HG03460 (cell line): ENCODE measurements around the gene TMEM184A.
"Not testable (repeated sequence)": the region's sequence is repeated elsewhere in the genome, so short reads cannot be mapped to it uniquely, and the experiment has no call there.

ENCODE experiments used
- ATAC-seq: cut with Tn5 transposase; IDR thresholded peaks from one replicate; pipeline ENCODE4 v1.9.1; 2021; ENCODE audit not compliant: unreplicated experiment

The TMEM184A gene

DNA sequence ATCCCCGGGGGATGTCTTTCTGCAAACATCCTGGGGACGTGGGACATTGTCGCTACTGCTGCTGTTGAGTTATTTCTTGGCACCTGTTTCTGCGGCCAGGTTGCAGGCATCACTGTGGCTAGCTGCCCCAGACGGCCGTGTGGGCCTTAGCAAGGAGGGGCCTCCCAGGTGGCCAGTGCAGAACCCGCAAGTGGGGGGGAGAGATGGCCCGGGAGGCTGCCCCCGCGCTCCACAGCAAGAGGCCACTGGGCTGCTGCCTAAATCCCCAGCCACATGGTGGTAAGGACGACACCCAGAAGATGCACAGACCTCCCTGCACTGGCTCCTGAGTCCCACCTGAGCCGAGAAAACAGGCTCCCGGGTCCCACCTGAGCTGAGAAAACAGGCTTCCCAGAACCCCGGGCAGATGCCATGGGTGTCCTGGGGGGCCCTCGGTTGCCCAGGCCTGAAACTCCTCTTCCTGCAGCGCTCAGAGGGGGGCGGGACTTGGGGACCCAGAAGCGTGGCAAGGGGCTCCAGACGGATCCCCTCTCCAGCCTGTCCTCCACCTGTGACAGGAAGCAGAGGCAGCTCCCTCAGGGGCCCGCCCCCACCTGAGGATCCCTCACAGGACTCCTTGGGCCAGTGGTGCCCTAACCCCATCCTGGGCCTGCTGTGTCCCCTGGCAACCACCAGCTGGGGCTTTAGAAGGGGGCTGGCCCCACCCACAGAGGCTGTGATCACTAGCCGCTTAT is 26.5 kb downstream of the TMEM184A start:
- no peak for ATAC-seq

DNA sequence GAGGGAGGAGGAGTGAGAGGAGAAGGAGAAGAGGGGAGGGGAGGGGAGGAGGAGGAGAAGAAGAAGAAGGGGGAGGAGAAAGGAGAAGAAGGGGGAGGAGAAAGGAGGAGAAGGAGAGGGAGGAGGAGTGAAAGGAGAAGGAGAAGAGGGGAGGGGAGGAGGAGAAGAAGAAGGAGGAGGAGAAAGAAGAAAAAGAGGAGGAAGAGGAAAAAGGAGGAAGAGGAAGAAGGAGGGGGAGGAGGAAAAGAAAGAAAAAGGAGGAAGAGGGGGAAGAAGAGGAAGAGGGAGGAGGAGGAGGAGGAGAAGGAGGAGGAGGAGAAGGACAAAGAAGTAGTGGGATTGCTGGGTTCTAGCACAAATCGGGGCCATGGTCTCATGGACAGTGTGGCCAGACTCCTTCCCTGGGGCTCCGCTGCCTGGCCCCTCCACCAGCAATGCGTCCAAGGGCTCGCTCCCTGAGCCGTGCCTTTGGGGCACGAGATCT is 29.7 kb downstream of the TMEM184A start:
- ATAC-seq = no peak

DNA sequence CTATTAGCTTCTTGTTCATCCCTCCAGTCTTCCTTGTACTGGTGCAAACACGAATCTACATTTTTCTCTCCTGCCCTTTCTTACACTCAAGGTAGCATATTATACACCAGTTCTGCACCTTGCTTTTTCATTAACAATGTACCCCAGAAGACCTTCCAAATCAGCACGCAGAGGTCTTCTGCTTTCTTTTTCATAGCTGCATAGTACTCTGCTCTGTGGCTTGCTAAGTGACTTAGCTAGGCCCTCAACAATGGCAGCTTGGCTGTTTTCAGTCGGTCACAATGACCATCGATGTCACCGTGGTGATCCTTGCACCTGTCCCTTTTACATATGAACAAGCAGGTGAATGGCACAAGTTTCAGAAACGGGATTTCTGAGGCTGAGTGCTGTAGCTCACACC is 30.6 kb downstream of the TMEM184A start:
- no peak for ATAC-seq

DNA sequence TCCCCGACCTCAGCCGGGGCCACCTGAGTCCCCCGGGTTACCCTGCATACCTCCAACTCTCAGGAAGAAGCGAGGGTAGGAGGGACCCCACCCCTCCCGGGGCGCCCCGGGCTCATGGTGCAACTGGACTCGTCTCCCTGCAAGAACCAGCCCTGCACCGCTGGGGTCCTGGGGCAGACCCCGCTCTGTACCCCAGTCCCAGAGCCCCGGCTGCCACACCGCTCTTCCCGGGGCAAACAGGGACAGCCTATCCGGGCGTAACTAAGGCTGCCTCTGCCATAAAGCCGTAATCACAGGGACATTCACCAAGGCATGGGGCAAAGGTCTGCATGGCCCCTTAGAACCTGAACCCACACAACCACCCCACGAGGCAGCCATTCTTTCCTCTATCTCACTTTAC is 32.2 kb downstream of the TMEM184A start:
- ATAC-seq = no peak

DNA sequence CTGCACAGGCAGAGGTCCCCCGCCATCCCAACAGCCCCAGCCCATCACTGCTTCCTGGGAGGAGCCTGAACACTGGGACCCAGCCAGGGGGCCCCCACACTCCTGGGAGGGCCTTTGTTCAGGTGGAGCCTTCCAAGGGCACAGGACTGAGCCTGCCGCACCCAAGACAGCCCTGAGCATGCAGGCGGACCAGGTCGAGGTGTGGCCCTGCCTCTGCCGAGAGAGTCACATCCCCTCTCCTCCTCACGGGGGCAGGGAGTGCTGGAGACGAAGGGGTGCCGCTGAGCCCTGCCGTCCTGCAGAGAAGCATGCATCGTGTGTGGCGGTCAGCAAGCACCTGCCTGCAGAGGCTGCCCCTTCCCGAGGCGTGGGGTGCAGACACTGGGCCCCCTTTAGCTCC is 32.8 kb downstream of the TMEM184A start:
- no peak for ATAC-seq

DNA sequence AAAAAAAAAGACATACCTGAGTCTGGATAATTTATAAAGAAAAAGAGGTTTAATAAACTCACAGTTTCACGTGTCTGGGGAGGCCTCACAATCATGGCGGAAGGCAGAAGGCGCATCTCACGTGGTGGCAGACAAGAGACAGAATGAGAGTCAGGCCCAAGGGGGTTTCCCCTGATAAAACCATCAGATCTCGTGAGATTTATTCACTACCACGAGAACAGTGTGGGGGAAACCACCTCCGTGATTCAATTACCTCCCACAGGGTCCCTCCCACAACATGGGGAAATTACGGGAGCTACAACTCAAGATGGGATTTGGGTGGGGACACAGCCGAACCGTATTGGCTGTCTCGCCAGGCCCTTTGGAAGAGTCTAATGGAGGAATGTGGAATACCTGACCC is 34.5 kb downstream of the TMEM184A start:
- no peak for ATAC-seq

DNA sequence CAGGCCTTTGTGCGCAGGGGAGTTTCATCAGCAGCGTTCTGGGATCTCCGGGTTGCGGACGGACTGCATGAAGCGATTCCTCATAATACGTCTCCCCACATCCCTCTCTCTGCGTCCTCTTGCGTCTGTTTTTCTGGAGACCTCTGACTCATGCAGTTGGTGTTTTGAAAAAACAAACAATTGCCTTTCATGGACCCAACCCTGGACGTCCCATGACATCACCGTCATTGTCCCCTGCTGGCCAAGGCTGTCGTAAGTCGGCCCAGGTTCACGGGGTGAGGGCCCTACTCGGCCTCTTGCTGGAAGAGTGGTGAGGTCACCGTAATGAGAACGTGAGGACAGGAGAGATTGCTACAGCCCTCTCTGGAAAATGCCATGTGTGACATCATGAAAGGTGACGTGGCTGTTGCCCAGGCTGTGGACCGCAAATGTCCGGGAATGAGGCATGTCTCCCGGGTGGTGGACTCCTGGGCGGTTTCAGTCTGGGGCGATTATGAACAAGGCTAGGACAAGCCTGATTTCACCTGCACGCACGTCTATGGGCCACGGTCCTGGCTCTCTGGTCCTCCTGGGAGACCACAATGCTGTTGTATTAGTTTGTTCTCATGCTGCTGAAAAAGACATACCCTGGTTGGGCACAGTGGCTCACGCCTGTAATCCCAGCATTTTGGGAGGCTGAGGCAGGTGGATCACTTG is 35.3 kb downstream of the TMEM184A start:
- no peak for ATAC-seq

DNA sequence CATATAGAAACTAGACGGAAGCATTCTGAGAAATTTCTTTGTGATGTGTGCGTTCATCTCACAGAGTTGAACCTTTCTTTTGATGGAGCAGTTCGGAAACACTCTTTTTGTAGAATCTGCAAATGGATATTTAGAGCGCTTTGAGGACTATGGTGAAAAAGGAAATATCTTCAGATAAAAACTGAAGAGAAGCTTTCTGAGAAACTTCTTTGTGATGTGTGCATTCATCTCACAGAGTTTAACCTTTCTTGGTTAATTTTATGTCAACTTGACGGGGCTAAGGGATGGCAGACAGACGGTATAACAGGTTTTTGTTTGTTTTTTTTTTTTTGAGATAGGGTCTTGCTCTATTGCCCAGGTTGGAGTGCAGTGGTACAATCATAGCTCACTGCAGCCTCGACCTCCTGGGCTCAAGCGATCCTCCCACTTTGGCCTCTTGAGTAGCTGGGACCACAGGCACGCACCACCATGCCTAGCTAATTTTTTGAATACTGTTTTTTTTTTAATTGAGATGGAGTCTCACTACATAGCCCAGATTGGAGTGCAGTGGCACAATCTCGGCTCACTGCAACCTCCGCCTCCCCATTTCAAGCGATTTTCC is 36.6 kb downstream of the TMEM184A start:
- not testable (repeated sequence) for ATAC-seq

DNA sequence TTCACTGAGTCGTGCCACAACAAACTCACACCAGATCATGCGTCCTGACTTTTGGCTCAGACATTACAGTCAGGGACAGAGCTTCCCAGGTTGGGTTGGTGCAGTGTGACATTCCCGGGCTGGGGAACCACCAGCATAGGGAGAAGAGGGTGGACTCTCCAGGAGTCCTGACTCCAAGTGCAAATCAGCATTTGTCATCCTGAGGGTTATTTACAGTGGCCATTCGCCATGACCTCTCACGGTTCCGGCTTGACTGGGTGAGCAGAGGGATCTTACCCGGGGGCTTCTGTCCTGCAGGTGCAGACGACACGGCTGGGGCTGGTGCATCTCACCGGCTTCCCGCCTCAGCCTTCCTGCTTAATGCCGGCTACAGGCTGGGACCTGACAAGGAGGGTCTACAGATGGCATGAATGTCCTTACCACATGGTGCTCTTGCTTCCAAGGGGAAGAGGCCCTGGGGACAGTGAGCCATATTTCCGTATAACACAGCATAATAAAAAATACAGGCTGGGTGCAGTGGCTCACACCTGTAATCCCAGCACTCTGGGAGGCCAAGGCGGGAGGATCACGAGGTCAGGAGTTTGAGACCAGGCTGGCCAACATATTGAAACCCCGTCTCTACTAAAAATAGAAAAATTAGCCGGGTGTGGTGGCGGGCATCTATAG is 39.3 kb downstream of the TMEM184A start:
- ATAC-seq = no peak

DNA sequence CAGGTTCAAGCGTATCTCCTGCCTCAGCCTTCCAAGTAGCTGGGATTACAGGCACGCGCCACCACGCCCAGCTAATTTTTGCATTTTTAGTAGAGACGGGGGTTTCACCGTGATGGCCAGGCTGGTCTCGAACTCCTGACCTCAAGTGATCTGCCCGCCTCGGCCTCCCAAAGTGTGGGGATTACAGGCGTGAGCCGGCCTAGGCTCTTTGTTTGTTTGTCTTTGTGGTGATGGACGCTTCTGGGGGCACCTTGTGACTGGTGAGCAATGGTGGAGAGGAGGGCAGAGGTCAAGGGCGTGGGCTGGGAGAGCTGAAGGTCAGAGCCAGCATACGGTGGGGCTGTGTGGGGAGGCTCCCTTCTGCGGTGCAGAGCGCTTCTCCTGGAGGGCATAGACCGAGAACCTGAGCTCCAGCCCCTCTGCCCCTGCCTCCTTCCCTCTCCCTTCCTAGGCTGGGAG is 40.5 kb downstream of the TMEM184A start:
- not testable (repeated sequence) for ATAC-seq

DNA sequence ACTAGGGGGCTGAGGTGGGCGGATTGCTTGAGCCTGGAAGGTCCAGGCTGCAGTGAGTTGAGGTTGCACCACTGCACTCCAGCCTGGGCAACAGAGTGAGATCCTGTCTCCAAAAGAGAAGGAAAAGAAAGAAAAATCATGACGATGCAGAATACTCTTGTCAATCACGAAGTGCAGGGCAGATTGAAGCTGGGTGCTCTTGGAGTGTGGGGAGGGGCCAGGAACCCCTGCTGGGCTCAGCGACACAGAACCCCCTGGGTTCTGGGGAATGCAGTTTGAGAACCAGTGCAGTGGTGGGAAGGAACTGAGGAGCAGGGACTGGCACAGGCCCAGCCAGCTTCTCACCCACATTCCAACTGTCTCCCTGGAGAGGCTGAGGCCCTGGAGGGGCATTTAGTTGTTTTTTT is 41.0 kb downstream of the TMEM184A start:
- ATAC-seq = no peak

DNA sequence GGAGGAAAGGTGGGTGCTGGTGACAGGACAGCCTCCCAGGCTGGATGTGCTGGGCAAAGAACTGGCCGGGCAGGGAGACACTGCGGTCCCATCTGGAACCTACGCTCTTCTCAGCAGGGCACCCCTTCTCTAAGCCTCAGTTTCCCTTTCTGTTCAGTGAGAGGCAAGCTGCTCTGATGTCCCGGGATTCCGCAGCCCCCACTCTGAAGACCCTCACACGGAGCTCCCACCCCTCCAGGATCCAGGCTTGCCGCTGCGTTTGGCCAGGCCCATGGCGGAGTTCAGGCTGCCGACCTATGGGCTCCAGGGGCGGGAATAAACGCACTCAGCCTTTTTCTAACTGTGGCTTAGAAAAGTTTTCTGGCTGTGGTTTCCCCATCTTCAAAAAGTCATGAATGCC is 41.6 kb downstream of the TMEM184A start:
- no peak for ATAC-seq

DNA sequence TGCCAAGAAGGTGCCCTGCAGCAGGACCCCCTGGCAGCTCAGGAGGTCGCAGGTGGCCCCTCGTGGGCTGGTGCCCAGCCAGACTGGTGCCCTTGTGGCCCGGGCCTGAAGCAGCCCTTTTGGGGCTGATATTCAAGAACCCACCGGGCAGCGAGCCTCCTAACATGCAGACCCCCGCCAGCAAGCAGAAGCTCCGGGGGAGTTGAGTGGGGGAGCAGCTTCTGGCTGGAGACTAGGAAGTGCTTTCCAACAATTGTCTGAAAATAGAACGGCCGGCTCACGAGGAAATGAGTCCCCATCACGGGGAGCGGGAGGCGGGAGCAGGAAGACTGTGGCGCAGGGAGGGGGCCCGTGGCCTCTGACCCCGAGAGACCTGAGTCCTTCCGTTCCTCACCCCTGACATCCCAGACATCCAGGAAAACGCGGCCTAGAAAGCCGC is 42.3 kb downstream of the TMEM184A start:
- ATAC-seq = no peak

DNA sequence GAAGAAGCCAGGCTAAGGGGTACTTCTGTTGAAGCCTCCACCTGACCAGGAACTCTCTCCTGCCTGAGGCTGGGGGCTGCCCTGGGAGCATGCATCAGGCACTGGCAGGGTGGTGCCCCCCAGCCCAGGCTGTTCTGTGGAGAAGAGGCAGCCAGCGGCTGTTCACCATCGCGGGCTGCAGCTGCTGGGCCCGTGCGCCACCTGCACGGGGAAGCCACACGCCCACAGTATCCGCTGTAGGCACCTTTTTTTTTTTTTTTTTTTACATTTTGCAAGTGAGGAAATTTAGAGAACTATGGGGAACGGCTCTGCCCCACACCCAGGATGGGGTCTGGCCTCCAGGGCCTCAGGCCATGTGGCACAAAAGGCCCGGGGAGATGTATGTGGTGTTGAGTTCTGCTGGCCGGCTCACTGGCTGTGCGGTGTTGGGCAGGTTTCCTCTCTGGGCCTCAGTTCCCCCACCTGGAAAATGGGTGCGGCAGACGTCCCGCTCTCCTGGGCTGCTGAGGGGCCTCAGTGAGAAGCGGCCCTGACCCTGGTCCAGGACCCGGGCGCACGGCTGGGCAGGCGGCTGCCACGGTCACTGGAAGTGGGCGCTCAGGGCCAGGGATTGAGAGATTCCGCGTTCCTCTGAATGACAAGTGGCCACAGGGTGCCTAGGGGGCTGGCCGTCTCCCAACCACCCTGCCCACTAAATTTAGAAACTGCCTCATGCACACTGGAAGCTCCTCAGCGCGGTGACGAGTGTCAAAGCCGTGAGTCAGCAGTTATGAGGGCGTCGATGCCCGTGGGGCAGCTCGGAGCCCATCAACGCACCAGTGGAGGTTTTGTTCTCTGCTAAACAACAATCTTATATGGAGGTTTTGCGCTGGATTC is 43.0 kb downstream of the TMEM184A start:
- ATAC-seq = peak; percentile 51

DNA sequence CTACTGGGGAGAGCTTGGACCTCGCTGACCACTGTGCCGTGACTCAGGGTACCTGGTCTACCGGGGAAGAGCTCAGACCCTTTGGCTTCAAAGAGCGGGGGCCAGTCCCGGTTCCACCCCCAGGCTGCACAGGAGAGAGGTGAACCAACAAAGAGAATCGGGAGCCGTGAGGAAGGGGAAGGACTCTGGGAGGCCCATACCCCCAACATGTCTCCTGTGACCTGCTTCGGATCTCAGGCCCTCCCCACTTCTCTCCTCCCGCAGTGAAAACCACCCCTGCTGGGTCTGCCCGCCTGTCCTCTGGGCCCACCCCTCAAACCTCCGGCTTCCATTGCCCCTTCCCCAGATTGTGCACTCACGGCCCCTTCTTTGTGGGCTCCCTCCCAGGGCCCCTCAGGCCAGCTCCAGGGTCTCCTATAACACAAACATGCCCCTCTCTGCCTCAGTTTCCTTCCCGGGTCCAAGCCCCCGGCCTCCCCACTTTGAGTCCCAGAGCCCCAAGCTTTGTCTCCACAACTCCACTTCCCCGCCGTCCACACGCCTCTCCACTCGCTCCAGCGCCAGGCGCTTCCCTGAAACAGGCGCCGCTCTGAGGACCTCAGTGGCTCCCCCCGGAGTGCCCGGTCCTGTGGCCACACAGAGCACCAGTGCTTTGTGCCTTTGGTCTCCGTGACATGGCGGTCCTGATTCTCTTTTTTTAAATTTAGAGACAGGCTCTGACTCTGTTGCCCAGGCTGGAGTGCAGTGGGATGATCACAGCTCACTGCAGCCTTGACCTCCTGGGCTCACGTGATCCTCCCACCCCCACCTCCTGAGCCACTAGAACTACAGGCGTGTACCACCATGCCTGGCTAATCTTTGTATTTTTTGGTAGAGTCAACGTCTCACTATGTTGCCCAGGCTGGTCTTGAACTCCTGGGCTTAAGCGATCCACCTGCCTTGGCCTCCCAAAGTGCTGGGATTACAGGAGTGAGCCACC is 44.3 kb downstream of the TMEM184A start:
- no peak for ATAC-seq

DNA sequence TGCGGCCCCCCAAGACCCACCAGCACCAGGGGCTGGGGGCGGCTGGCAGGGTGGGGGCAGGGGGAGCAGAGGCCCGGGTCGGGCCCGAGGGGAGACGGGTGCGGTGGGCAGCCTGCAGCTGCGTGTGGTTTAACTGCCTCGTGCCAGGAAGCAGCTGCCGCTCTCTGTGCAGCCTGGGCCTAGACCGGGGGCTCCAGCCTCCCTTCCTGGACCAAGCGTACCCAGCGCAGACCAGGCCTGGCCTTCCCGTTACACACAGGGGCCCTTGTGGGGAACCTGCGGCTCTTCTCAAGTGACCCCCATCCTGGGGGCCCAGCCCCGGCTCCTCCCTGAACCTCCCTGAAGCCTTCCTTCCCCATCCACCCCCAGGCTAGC is 45.2 kb downstream of the TMEM184A start:
- no peak for ATAC-seq

DNA sequence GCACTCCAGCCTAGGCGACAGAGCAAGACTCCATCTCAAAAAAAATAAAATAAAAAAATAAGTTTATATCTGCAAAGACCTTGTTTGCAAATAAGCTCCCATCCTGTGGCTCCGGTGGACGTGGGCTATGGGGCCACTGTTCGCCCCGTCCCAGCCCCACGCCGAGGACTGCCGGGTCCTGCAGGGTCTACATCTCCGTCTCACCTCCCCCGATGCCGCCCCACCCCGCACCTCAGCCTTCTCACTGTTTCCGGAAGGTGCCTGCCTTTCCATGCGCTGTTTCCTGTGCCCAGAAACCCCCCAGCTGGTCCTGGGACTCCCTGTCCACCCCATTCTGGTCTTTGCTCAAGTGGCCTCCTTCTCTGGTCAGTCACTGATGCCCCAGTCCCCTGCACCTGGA is 46.8 kb downstream of the TMEM184A start:
- no peak for ATAC-seq

DNA sequence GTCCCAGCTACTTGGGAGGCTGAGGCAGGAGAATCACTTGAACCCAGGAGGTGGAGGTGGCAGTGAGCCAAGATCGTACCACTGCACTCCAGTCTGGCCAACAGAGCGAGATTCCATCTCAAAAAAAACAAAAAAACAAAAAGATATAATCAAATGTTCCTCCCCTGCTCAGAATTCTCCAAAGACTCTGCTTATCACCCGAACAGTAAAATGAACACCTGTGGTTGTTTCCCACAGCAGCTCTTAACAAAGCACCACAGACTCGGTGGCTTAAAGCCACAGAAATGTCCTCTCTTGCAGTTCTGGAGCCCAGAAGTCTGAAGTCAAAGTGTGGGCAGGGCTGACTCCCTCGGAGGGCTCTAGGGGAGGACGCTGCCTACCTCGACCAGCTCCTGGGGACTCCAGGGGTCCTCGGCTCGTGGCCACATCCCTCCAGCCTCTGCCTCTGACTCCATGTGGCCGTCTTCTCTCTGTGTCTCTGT is 47.7 kb downstream of the TMEM184A start:
- no peak for ATAC-seq
